HepG2 (cell line): ENCODE results near the gene CABP4.

Experiments used
- CAMTA2 ChIP-seq: sonication (generic); formaldehyde crosslinking; IDR thresholded peaks from 2 replicates; pipeline ENCODE4 v1.4.0; 2020; ENCODE audit warnings: mild to moderate bottlenecking, missing genetic modification reagents, borderline replicate concordance
- FOXJ3 ChIP-seq: sonication (generic); formaldehyde crosslinking; IDR thresholded peaks from 2 replicates; pipeline ENCODE4 v1.4.0; 2020; ENCODE audit warnings: missing genetic modification reagents, mild to moderate bottlenecking, borderline replicate concordance
- JUN ChIP-seq: sonication (generic); formaldehyde crosslinking; IDR thresholded peaks from 2 replicates; pipeline ENCODE4 v1.4.0; 2020; ENCODE audit warnings: mild to moderate bottlenecking, missing genetic modification reagents
- MYC ChIP-seq: sonication (generic); formaldehyde crosslinking; IDR thresholded peaks from 2 replicates; pipeline ENCODE4 v1.9.0; 2021; ENCODE audit warnings: missing genetic modification reagents, borderline replicate concordance
- PHB2 ChIP-seq: fragments of 450-650 bp; IDR thresholded peaks from 2 replicates; pipeline ENCODE4 v1.6.1; 2018; ENCODE audit not compliant: partially characterized antibody
- REPIN1 ChIP-seq: sonication (generic); formaldehyde crosslinking; IDR thresholded peaks from 2 replicates; pipeline ENCODE4 v1.8.0; 2022; ENCODE audit warnings: missing genetic modification reagents, low read depth, mild to moderate bottlenecking, borderline replicate concordance
- ZNF121 ChIP-seq: sonication (generic); formaldehyde crosslinking; IDR thresholded peaks from 2 replicates; pipeline ENCODE4 v1.5.0; 2020; ENCODE audit warnings: mild to moderate bottlenecking, missing genetic modification reagents
- ZNF207 ChIP-seq: fragments of 450-650 bp; IDR thresholded peaks from 2 replicates; pipeline ENCODE4 v1.6.1; 2016; ENCODE audit warnings: antibody characterized with exemption, borderline replicate concordance
- TF ChIP-seq, protein P1 (sequence below): sonication (generic); formaldehyde crosslinking; IDR thresholded peaks from 2 replicates; pipeline ENCODE4 v1.4.0; 2020; ENCODE audit warnings: missing genetic modification reagents, borderline replicate concordance
- TF ChIP-seq, protein P2 (sequence below): sonication (generic); formaldehyde crosslinking; conservative IDR thresholded peaks from 2 replicates; pipeline ENCODE4 v1.4.0; 2020; ENCODE audit warnings: missing genetic modification reagents
- TF ChIP-seq, protein P3 (sequence below): sonication (generic); formaldehyde crosslinking; IDR thresholded peaks from 2 replicates; pipeline ENCODE4 v1.5.0; 2020; ENCODE audit warnings: mild to moderate bottlenecking, missing genetic modification reagents, moderate library complexity
- TF ChIP-seq, protein P4 (sequence below), 2 experiments: sonication (generic) in 1 of 2; formaldehyde crosslinking in 1 of 2; IDR thresholded peaks; 2 replicates each; pipeline versions ENCODE4 v1.5.1 to v1.6.1; 2011 to 2020; ENCODE audit warnings: borderline replicate concordance in 1 of 2, low read depth in 1 of 2, low read length in 1 of 2, mild to moderate bottlenecking in 1 of 2, missing genetic modification reagents in 1 of 2, moderate library complexity in 1 of 2

- TF ChIP-seq ZNF207: no peak
- no peak for TF ChIP-seq PHB2
- TF ChIP-seq, protein P1, sequence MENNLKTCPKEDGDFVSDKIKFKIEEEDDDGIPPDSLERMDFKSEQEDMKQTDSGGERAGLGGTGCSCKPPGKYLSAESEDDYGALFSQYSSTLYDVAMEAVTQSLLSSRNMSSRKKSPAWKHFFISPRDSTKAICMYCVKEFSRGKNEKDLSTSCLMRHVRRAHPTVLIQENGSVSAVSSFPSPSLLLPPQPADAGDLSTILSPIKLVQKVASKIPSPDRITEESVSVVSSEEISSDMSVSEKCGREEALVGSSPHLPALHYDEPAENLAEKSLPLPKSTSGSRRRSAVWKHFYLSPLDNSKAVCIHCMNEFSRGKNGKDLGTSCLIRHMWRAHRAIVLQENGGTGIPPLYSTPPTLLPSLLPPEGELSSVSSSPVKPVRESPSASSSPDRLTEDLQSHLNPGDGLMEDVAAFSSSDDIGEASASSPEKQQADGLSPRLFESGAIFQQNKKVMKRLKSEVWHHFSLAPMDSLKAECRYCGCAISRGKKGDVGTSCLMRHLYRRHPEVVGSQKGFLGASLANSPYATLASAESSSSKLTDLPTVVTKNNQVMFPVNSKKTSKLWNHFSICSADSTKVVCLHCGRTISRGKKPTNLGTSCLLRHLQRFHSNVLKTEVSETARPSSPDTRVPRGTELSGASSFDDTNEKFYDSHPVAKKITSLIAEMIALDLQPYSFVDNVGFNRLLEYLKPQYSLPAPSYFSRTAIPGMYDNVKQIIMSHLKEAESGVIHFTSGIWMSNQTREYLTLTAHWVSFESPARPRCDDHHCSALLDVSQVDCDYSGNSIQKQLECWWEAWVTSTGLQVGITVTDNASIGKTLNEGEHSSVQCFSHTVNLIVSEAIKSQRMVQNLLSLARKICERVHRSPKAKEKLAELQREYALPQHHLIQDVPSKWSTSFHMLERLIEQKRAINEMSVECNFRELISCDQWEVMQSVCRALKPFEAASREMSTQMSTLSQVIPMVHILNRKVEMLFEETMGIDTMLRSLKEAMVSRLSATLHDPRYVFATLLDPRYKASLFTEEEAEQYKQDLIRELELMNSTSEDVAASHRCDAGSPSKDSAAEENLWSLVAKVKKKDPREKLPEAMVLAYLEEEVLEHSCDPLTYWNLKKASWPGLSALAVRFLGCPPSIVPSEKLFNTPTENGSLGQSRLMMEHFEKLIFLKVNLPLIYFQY (CRISPR knock-in tag): no peak
- TF ChIP-seq JUN (CRISPR knock-in tag): no peak
- TF ChIP-seq REPIN1 (CRISPR knock-in tag): no peak
- no peak for TF ChIP-seq MYC
- no peak for TF ChIP-seq FOXJ3 (CRISPR knock-in tag)
- TF ChIP-seq, protein P2, sequence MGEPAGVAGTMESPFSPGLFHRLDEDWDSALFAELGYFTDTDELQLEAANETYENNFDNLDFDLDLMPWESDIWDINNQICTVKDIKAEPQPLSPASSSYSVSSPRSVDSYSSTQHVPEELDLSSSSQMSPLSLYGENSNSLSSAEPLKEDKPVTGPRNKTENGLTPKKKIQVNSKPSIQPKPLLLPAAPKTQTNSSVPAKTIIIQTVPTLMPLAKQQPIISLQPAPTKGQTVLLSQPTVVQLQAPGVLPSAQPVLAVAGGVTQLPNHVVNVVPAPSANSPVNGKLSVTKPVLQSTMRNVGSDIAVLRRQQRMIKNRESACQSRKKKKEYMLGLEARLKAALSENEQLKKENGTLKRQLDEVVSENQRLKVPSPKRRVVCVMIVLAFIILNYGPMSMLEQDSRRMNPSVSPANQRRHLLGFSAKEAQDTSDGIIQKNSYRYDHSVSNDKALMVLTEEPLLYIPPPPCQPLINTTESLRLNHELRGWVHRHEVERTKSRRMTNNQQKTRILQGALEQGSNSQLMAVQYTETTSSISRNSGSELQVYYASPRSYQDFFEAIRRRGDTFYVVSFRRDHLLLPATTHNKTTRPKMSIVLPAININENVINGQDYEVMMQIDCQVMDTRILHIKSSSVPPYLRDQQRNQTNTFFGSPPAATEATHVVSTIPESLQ (CRISPR knock-in tag): no peak
- TF ChIP-seq CAMTA2 (CRISPR knock-in tag): no peak
- no peak for TF ChIP-seq ZNF121 (CRISPR knock-in tag)
- TF ChIP-seq, protein P3, sequence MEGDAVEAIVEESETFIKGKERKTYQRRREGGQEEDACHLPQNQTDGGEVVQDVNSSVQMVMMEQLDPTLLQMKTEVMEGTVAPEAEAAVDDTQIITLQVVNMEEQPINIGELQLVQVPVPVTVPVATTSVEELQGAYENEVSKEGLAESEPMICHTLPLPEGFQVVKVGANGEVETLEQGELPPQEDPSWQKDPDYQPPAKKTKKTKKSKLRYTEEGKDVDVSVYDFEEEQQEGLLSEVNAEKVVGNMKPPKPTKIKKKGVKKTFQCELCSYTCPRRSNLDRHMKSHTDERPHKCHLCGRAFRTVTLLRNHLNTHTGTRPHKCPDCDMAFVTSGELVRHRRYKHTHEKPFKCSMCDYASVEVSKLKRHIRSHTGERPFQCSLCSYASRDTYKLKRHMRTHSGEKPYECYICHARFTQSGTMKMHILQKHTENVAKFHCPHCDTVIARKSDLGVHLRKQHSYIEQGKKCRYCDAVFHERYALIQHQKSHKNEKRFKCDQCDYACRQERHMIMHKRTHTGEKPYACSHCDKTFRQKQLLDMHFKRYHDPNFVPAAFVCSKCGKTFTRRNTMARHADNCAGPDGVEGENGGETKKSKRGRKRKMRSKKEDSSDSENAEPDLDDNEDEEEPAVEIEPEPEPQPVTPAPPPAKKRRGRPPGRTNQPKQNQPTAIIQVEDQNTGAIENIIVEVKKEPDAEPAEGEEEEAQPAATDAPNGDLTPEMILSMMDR (CRISPR knock-in tag): no peak
- TF ChIP-seq, protein P4, sequence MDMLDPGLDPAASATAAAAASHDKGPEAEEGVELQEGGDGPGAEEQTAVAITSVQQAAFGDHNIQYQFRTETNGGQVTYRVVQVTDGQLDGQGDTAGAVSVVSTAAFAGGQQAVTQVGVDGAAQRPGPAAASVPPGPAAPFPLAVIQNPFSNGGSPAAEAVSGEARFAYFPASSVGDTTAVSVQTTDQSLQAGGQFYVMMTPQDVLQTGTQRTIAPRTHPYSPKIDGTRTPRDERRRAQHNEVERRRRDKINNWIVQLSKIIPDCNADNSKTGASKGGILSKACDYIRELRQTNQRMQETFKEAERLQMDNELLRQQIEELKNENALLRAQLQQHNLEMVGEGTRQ (IDR thresholded peaks at IDR 0.05; ENCODE audit: low read depth, low read length): no peak
- TF ChIP-seq, protein P4 (CRISPR knock-in tag; IDR thresholded peaks at IDR 0.05; ENCODE audit: borderline replicate concordance): no peak
Observed at GRCh38 chr11:67468056-67468455, 12.9 kb downstream of the CABP4 start.
